IPS-15b (cell line): ENCODE measurements around the gene TMEM39A.
A peak's percentile ranks its signal among the peaks of the same experiment; 100 is the strongest.

Source experiments
- H3K27me3 ChIP-seq: one replicate; pipeline ENCODE4 v1.6.1; 2013; ENCODE audit warnings: low read length; ENCODE audit not compliant: control insufficient read depth, insufficient read depth
- H3K36me3 ChIP-seq: one replicate; pipeline ENCODE4 v1.6.1; 2013; ENCODE audit warnings: low read length; ENCODE audit not compliant: control insufficient read depth, insufficient read depth
- H3K4me1 ChIP-seq: one replicate; pipeline ENCODE4 v1.6.1; 2013; ENCODE audit warnings: mild to moderate bottlenecking, low read length; ENCODE audit not compliant: control insufficient read depth, insufficient read depth
- H3K4me3 ChIP-seq: one replicate; pipeline ENCODE4 v1.5.1; 2013; ENCODE audit warnings: low read depth, low read length
- H3K9ac ChIP-seq: one replicate; pipeline ENCODE4 v1.6.1; 2013; ENCODE audit warnings: low read depth, mild to moderate bottlenecking, low read length
- H3K9me3 ChIP-seq: one replicate; pipeline ENCODE4 v1.6.1; 2013; ENCODE audit warnings: mild to moderate bottlenecking, low read length; ENCODE audit not compliant: control insufficient read depth, insufficient read depth

TMEM39A gene

DNA sequence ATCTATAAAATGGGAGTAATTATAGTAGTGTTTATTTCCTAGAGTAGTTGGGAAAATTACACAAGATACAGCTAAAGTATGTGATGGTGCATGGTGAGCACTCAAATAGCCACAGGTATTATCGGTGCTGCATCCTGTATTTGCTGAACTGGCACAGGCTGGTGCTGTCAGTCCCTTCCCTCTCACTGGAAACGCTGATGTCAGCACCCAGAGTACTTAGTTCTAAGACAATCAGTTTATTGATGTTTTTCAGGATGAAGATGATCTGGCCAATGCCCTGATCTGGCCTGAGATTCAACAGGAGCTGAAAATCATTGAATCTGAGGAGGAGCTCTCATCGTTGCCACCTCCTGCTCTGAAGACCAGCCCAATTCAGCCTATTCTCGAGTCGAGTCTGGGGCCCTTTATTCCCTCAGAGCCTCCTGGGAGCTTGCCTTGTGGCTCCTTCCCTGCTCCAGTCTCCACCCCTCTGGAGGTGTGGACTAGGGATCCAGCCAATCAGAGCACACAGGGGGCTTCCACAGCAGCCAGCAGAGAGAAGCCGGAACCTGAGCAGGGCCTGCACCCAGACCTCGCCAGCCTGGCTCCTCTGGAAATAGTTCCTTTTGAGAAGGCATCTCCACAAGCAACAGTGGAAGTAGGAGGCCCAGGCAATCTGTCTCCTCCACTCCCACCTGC, 49.7 kb downstream of the TMEM39A start:
- H3K27me3 ChIP-seq = no peaks in the 10 kb centered on the region
- H3K9ac ChIP-seq = no peak overlapping the region
- H3K9me3 ChIP-seq = no peaks in the 10 kb centered on the region
- H3K4me1 ChIP-seq = no peaks in the 10 kb centered on the region
- H3K36me3 ChIP-seq = no peaks in the 10 kb centered on the region
- H3K4me3 ChIP-seq = no peak overlapping the region

- Histone ChIP-seq H3K9ac (no peak overlapping the region), H3K36me3 (no peaks in the 10 kb centered on the region), H3K9me3 (no peaks in the 10 kb centered on the region), H3K4me3 (no peak overlapping the region), H3K4me1 (no peaks in the 10 kb centered on the region), H3K27me3 (no peaks in the 10 kb centered on the region)
These were observed 53.6 kb downstream of the TMEM39A start for GRCh38 chr3:119409844-119410243.

DNA sequence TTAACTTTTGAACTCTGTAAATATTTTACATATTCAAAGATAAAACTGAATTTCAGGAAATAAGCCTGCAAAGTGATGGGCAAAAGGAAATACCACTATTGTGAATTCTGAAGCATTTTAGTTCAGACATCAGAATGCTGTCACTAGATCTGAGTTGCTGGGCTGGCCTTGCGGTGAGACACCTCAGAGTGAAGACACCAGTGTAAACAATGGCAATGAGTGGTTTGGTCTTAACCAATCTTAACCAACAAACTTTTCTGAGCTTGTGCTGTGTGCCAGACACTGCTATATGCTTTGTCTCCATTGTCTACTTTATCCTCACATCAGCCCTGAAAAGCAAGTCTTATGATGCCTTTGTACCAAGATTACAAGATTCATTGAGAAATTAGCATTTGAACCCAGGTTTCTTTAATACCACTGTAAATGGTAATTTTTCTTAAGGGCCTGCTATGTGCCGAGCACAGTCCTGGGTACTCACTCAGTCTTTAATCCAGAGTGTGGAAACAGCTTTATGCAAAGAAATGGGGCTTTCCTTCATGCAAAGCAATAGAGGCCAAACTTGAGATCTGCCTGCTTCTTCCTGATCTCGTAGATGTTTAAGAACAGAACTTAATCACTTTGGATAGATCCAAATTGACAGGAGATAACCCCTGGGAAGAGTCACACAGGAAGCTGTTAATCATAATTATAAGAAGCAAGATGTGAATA, 55.0 kb downstream of the TMEM39A start:
- no peak overlapping the region for H3K4me3 ChIP-seq
- H3K9ac ChIP-seq = no peak overlapping the region
- H3K36me3 ChIP-seq = no peaks in the 10 kb centered on the region
- H3K4me1 ChIP-seq = no peaks in the 10 kb centered on the region
- no peaks in the 10 kb centered on the region for H3K27me3 ChIP-seq
- no peaks in the 10 kb centered on the region for H3K9me3 ChIP-seq

DNA sequence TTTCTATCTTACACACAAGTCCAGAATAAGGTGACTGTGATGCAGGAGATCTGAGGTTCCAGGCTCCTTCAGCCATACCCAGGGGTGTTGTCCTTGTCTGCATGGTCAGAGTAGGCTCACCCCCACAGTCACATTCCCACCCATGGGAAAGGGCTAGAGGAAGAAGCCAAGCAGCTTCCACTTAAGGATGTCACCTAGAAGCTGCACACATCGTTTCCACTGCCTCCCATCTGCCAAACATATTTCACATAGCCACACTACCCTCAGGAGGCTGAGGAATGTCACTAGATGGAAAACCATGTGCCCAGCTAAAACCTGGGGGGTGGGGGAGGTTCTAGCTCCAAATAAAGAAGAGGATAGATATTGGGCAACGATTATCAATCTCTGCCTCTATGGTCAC, 58.1 kb downstream of the TMEM39A start:
- Histone ChIP-seq H3K36me3 (no peaks in the 10 kb centered on the region), H3K4me1 (peaks cover 3% of the 10 kb centered on the region), H3K9me3 (no peaks in the 10 kb centered on the region), H3K4me3 (no peak overlapping the region), H3K9ac (no peak overlapping the region), H3K27me3 (no peaks in the 10 kb centered on the region)

DNA sequence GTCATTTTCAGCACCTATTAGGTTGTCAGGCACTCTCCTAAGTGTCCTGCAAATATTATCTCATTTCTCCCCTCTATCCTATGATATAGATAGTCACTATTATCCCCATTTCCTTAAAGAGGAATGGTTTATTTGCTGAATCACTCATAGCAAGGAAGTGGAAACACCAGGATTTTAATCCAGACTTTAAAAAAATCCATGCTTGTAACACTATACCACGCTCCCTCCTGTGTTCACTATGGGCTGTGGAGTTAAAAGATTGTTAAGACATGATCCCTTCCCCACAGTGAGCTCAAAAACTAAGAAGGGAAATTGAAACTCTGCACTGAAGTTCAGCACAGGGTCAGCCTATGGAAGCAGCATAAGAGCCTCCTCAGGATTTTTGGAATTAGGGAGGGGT, 60.2 kb downstream of the TMEM39A start:
- no peak overlapping the region for H3K4me3 ChIP-seq
- peaks cover 3% of the 10 kb centered on the region for H3K4me1 ChIP-seq
- no peaks in the 10 kb centered on the region for H3K9me3 ChIP-seq
- H3K36me3 ChIP-seq = no peaks in the 10 kb centered on the region
- H3K9ac ChIP-seq = no peak overlapping the region
- H3K27me3 ChIP-seq = no peaks in the 10 kb centered on the region

GRCh38 chr3:119402791-119403190, 60.6 kb downstream of the TMEM39A start:
- Histone ChIP-seq H3K4me3 (no peak overlapping the region), H3K4me1 (peaks cover 3% of the 10 kb centered on the region), H3K9me3 (no peaks in the 10 kb centered on the region), H3K27me3 (no peaks in the 10 kb centered on the region), H3K9ac (no peak overlapping the region), H3K36me3 (no peaks in the 10 kb centered on the region)

GRCh38 chr3:119401503-119402440, 61.6 kb downstream of the TMEM39A start:
- peaks cover 7% of the 10 kb centered on the region for H3K4me1 ChIP-seq

GRCh38 chr3:119401069-119401468, 62.3 kb downstream of the TMEM39A start:
- Histone ChIP-seq H3K27me3 (no peaks in the 10 kb centered on the region), H3K9ac (no peak overlapping the region), H3K36me3 (no peaks in the 10 kb centered on the region)

More at GRCh38 chr3:119401503-119402440, 61.6 kb downstream of the TMEM39A start:
- Histone ChIP-seq H3K36me3 (no peaks in the 10 kb centered on the region), H3K9me3 (no peaks in the 10 kb centered on the region), H3K27me3 (no peaks in the 10 kb centered on the region), H3K9ac (no peak overlapping the region), H3K4me3 (peak overlapping the region; percentile 33)

GRCh38 chr3:119400466-119400865, 62.9 kb downstream of the TMEM39A start:
- H3K36me3 ChIP-seq = no peaks in the 10 kb centered on the region
- peaks cover 11% of the 10 kb centered on the region for H3K4me1 ChIP-seq
- H3K9me3 ChIP-seq = no peaks in the 10 kb centered on the region
- no peak overlapping the region for H3K9ac ChIP-seq
- H3K27me3 ChIP-seq = no peaks in the 10 kb centered on the region
- no peak overlapping the region for H3K4me3 ChIP-seq

More at GRCh38 chr3:119401069-119401468, 62.3 kb downstream of the TMEM39A start:
- Histone ChIP-seq H3K4me1 (peaks cover 11% of the 10 kb centered on the region), H3K4me3 (no peak overlapping the region), H3K9me3 (no peaks in the 10 kb centered on the region)

GRCh38 chr3:119396870-119397269, 66.5 kb downstream of the TMEM39A start:
- H3K36me3 ChIP-seq = no peaks in the 10 kb centered on the region
- no peak overlapping the region for H3K9ac ChIP-seq
- H3K4me1 ChIP-seq = peaks cover 8% of the 10 kb centered on the region
- H3K9me3 ChIP-seq = no peaks in the 10 kb centered on the region
- H3K27me3 ChIP-seq = no peaks in the 10 kb centered on the region
- H3K4me3 ChIP-seq = no peak overlapping the region

DNA sequence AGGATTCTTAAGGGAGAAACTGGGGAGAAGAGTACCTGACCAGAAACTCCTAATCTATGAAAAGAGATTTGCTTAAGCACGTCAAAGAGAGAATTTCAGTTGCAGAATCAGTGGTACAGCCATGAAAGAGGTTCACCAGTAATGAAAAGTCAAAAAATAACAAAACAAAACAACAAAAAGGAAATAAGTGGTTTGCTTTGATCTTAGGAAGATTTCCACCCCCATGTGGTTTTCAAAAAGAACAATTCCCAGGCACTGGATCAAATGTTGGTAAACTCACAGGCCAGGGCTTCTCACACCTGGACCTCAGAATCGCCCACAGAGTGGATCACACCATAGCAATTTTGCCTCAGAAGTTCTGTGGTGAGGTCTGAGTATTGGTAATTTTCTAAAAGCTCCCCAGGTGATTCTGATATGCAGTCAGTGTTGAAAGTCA, 67.5 kb downstream of the TMEM39A start:
- Histone ChIP-seq H3K9ac (no peak overlapping the region), H3K4me1 (peaks cover 8% of the 10 kb centered on the region), H3K4me3 (no peak overlapping the region), H3K9me3 (no peaks in the 10 kb centered on the region), H3K36me3 (no peaks in the 10 kb centered on the region), H3K27me3 (no peaks in the 10 kb centered on the region)
